Stimulated activated CD4-positive, alpha-beta T cell treated with anti-CD3 and anti-CD28 coated beads, Interleukin-1b, Interleukin-23, amount 100 ng/mL, for 4 hours (primary cell): ENCODE data around the gene SHROOM3.

Source experiments
- DNase-seq, 2 donors: peaks; one replicate each; pipeline ENCODE4 v3.0.0-alpha.2; 2020; ENCODE audit warnings: low read depth in 2 of 2

Gene SHROOM3

GRCh38 chr4:76494243-76494642 is 59.2 kb downstream of the SHROOM3 start:
- no peak for DNase-seq

GRCh38 chr4:76494871-76495590 is 60.0 kb downstream of the SHROOM3 start:
- DNase-seq, result no peak

GRCh38 chr4:76498550-76498949 is 63.5 kb downstream of the SHROOM3 start:
- DNase-seq, result no peak

- DNase-seq, result no peak
These were observed 64.4 kb downstream of the SHROOM3 start for GRCh38 chr4:76499461-76499860.

- DNase-seq, result no peak
These were observed 67.9 kb downstream of the SHROOM3 start for GRCh38 chr4:76502886-76503285.

GRCh38 chr4:76504613-76505465 is 69.8 kb downstream of the SHROOM3 start:
- no peak for DNase-seq

- no peak for DNase-seq
These were observed 76.9 kb downstream of the SHROOM3 start for GRCh38 chr4:76511947-76512346.

GRCh38 chr4:76513482-76513881 is 78.5 kb downstream of the SHROOM3 start:
- DNase-seq, result no peak

- no peak for DNase-seq
These were observed 79.1 kb downstream of the SHROOM3 start for GRCh38 chr4:76514087-76514486.

- no peak for DNase-seq
These were observed 81.2 kb downstream of the SHROOM3 start for GRCh38 chr4:76515975-76516843.

- no peak for DNase-seq
These were observed 83.2 kb downstream of the SHROOM3 start for GRCh38 chr4:76518241-76518640.

- no peak for DNase-seq
These were observed 88.6 kb downstream of the SHROOM3 start for GRCh38 chr4:76523593-76523992.

GRCh38 chr4:76525751-76526150 is 90.7 kb downstream of the SHROOM3 start:
- no peak for DNase-seq

- DNase-seq, result no peak
These were observed 91.6 kb downstream of the SHROOM3 start for GRCh38 chr4:76526585-76526990.

- DNase-seq, result no peak
These were observed 92.6 kb downstream of the SHROOM3 start for GRCh38 chr4:76527666-76528065.

- DNase-seq, result no peak
These were observed 96.6 kb downstream of the SHROOM3 start for GRCh38 chr4:76531597-76531996.

GRCh38 chr4:76532805-76533204 is 97.8 kb downstream of the SHROOM3 start:
- DNase-seq, result no peak

- DNase-seq, result no peak
These were observed 98.3 kb downstream of the SHROOM3 start for GRCh38 chr4:76533314-76533713.

- no peak for DNase-seq
These were observed 100.8 kb downstream of the SHROOM3 start for GRCh38 chr4:76535603-76536372.

GRCh38 chr4:76536373-76536689 is 101.3 kb downstream of the SHROOM3 start:
- DNase-seq, result no peak

GRCh38 chr4:76538296-76538695 is 103.3 kb downstream of the SHROOM3 start:
- DNase-seq, result no peak

GRCh38 chr4:76539979-76540378 is 105.0 kb downstream of the SHROOM3 start:
- no peak for DNase-seq
